Cardiac septum (tissue), 1 donor: Measurements from ENCODE around the gene MCOLN1. TPM values are rescaled to one million over a fixed set of nuclear protein-coding genes. Genes with fewer than 3 reads are reported as not detected.
"Not testable (repeated sequence)": the region's sequence is repeated elsewhere in the genome, so short reads cannot be mapped to it uniquely, and the experiment has no call there.

Experiments used
- DNase-seq: peaks from one replicate; pipeline ENCODE4 v3.0.0-alpha.2; 2020; ENCODE audit warnings: low spot score
- intact Hi-C: fragments of 100-400 bp; cut with DNase I; formaldehyde crosslinking; loops from one replicate; pipeline ENCODE4 v1.14.0; 2022
- total RNA-seq: library from RNA; stranded (reverse); fragmentation: NEBNext Ultra II Directional; extraction: Animal tissue kit (Norgen Biotek cat#: 25700); gene quantifications from one replicate; pipeline ENCODE4 v1.2.1, GENCODE V29; 2021
- donor health status: DM: no; HTN: no; CAD: no.

MCOLN1 gene
- total RNA-seq, 1 donor from 2014 or later: 16.0 TPM

GRCh38 chr19:7535047-7535997, 12.9 kb downstream of the MCOLN1 start, which contains the start of gene PNPLA6:
TSS of gene PNPLA6 (plus strand) at chr19:7535717. CDS start at chr19:7535789, 72 bp downstream.
- intact Hi-C loops: loop anchor here (1.0 to 2.0 kb wide), 2 partner anchors 16 to 19 kb away; partner anchors contain the start of gene ZNF358

DNA sequence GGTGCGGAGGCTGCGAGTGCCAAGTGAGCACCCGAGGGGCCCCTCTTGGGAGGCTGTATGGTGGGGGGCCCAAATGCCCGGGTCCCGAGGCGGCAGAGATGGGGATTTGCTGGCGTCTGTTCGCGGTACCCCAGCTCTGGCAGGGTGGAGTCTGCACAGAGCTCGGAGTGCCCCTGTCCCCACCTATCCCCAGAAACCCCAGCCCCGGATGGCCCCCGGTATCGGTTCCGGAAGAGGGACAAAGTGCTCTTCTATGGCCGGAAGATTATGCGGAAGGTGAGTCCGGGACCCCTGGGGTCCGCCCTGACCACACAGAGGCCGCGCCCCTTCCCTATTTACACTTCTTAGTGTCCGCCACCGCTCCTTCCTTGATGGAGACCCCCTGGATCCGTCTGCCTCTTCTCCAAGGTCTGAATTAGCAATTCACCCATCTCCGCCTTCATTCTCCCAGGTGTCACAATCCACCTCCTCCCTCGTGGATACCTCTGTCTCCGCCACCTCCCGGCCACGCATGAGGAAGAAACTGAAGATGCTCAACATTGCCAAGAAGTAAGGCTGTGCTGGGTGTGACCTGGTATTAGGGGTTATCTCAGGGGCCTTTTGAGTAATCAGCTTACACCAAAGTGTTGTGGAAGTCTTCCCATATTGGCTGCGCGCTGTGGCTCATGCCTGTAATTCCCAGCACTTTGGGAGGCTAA, 13.7 kb downstream of the MCOLN1 start:
- intact Hi-C loops: loop anchor here (1.0 to 2.0 kb wide), 2 partner anchors 15 to 19 kb away; partner anchors contain the start of gene ZNF358
- no peak for DNase-seq

More at GRCh38 chr19:7535047-7535997, 12.9 kb downstream of the MCOLN1 start, which contains the start of gene PNPLA6:
- peak; percentile 98 for DNase-seq

- DNase-seq, intact Hi-C loops: not testable (repeated sequence)
Observed at GRCh38 chr19:7538990-7539389, 16.6 kb downstream of the MCOLN1 start.

DNA sequence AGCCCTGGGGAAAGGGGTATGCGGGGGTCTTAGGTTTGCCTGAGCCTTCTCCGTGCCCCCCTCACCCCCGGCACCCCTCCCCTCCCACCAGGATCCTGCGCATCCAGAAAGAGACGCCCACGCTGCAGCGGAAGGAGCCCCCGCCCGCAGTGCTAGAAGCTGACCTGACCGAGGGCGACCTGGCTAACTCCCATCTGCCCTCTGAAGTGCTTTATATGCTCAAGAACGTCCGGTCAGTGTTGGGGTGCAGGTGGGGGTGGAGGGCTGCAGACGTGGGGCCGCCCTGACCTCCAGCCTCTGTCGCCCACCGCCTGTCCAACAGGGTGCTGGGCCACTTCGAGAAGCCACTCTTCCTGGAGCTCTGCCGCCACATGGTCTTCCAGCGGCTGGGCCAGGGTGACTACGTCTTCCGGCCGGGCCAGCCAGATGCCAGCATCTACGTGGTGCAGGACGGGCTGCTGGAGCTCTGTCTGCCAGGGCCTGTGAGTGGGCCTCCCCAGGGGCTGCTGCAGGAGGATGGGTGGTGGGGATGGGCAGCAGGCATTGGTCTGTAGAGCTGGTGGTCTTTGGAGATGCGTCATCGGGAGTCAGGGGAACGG, 17.5 kb downstream of the MCOLN1 start:
- intact Hi-C loops: no loop called here
- DNase-seq: no peak

DNA sequence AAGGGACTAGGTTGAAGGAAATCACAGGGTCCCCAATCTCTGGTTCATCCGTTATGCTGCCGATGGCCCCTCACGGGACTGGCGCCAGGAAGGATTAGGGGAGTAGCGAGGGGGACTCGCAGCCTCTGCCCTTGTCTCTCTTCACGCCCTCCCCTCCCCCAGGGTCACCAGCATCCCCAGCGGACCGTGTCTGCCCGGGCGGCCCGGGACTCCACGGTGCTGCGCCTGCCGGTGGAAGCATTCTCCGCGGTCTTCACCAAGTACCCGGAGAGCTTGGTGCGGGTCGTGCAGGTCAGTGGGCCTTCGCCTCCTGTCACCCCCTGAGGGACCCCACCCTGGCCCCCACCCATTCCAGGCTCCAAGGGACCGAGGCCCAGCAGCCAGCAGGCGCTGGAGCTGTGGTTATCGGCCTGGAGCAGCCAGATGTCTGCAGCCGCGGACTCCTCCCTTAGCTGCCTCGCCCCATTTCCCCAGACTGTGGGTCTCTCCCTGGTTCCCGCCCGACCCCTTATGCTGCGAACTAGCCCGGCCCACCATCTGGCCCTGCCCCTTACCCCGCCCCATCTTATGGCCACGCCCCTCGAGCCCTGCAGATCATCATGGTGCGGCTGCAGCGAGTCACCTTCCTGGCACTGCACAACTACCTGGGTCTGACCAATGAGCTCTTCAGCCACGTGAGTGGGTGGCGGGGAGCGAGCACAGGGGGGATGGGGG, 18.5 kb downstream of the MCOLN1 start:
- intact Hi-C loops: no loop called here
- DNase-seq: no peak

DNA sequence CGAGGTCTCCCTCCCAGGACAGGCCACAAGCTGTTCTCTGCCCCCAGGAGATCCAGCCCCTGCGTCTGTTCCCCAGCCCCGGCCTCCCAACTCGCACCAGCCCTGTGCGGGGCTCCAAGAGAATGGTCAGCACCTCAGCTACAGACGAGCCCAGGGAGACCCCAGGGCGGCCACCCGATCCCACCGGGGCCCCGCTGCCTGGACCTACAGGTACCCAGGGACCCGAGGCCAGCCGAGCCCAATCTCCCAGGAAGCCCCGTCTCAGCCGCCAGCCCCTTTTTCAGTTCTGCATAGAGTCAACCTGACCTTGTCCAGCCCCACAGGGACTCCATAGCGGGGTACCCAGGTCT, 19.0 kb downstream of the MCOLN1 start:
- intact Hi-C loops: no loop called here
- no peak for DNase-seq

DNA sequence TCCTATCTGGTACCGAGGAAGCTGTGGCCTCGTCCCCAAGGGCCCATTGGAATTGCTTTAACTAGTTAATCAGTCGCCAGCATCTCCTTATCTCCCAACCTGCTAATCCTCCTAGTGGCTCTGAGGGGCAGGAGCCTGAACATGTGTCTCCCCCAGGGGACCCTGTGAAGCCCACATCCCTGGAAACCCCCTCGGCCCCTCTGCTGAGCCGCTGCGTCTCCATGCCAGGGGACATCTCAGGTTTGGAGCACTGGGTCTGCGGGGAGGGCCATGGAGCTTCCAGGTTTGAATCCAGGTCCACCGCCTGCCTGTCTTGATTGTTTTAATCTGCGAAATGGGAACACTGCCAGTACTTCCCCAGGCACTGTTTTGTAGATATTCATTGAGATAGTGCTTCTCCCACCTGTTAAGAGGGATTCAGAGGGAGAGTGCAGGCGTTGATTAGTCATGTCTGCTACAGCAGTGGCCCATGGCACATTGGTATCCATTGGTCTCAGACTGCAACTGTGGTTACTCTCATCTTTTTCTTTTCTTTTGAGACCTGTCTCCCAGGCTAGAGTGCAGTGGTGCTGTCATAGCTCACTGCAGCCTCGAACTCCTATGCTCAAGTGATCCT, 19.5 kb downstream of the MCOLN1 start:
- intact Hi-C loops: no loop called here
- DNase-seq: no peak

DNA sequence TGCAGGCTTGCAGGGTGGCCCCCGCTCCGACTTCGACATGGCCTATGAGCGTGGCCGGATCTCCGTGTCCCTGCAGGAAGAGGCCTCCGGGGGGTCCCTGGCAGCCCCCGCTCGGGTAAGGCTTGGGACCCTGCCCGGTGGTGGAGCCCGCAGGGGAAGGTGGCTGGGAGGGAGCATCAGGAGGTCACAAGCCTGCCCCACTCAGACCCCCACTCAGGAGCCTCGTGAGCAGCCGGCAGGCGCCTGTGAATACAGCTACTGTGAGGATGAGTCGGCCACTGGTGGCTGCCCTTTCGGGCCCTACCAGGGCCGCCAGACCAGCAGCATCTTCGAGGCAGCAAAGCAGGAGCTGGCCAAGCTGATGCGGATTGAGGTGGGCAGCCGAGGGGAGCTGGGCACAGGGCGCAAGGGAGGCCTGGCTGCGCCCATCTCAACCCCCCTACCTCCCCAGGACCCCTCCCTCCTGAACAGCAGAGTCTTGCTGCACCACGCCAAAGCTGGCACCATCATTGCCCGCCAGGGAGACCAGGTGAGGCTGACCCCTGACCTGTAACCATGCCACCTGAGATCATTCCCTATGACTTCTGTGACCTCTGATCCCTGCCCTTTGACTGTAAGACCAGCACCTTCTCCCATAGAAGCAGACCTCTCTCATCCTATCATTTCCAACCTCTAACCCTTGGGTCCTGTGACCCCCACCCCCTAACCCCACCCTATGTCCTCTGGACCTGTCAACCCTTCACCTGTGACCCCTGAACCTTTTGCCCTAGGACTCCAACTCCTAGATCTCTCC, 20.3 kb downstream of the MCOLN1 start:
- intact Hi-C loops: no loop called here
- DNase-seq: no peak

GRCh38 chr19:7544626-7545025, 22.2 kb downstream of the MCOLN1 start:
- DNase-seq: no peak

DNA sequence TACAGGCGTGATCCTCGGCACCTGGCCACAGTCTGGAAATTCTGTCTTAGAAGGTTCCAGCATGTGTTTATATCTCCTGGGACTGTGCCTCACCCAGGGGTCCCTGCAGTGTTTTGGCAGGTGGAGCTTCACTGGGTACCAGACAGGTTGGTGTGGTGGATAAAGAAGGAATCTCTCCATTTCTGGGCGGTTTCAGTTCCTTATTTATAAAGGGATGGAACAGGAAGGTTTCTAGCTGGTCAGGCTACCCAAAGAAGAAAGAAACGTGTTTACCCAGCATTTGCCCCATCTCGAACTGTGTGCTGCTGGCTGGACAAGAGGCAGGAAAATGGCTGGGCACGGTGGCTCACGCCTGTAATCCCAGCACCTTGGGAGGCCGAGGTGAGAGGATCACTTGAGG, 22.9 kb downstream of the MCOLN1 start:
- intact Hi-C loops: no loop called here
- no peak for DNase-seq

More at GRCh38 chr19:7544626-7545025, 22.2 kb downstream of the MCOLN1 start:
- intact Hi-C loops: no loop called here

DNA sequence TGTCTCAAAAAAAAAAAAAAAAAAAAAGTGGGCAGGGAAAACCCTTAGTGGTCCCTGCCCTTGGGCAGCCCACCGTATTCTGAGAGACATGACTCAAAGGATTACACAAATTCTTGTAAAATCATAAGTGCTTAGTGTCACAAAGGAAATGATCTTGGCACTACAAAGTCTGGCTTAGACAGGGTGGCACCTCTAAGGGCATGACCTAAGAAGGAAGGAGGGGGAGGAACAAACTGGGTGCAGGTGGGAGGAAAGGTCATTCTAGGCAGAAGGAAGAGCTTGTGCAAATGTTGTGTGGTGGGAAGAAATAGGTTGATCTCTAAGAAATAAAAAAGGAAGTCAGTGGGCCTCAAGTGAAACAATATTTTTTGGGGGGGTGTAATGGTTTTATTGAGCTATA, 23.5 kb downstream of the MCOLN1 start:
- intact Hi-C loops: no loop called here

DNA sequence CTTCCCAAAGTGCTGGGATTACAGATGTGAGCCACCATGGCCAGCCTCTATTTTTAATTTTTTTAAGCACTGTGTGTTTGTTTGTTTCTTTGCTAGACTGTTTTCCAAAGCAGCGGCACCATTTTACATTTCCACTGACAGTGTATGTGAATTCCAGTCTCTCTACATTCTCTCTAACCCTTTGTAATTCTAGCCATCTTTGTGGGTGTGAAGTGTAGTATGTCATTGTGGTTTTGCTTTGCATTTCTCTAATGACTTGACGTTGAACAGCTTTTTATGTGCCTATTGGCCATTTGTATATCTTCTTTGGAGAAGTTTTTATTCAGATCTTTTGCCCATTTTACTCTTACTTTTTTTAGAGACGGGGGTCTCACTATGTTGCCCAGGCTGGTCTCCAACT, 24.7 kb downstream of the MCOLN1 start:
- intact Hi-C loops: no loop called here
- DNase-seq: no peak

More for the DNA sequence above, 23.5 kb downstream of the MCOLN1 start:
- no peak for DNase-seq

DNA sequence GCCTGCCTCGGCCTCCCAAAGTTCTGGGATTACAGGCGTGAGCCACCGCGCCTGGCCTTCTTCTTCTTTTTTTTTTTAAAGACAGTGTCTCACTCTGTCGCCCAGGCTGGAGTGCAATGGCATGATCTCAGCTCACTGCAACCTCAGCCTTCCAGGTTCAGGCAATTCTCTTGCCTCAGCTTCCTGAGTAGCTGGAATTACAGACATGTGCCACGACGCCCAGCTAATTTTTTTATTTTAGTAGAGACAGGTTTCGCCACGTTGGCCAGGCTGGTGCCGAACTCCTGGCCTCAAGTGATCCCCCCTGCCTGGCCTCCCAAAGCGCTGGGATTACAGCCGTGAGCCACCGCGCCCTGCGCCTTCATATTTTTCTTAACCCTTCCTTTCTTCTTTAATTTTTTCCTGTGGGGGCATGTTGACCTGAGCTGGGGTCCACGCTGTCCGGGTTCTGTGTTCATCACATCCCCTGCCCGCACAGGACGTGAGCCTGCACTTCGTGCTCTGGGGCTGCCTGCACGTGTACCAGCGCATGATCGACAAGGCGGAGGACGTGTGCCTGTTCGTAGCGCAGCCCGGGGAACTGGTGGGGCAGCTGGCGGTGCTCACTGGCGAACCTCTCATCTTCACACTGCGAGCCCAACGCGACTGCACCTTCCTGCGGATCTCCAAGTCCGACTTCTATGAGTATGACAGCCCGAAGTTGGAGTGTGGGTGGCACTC, 27.2 kb downstream of the MCOLN1 start:
- no peak for DNase-seq
- intact Hi-C loops: no loop called here

DNA sequence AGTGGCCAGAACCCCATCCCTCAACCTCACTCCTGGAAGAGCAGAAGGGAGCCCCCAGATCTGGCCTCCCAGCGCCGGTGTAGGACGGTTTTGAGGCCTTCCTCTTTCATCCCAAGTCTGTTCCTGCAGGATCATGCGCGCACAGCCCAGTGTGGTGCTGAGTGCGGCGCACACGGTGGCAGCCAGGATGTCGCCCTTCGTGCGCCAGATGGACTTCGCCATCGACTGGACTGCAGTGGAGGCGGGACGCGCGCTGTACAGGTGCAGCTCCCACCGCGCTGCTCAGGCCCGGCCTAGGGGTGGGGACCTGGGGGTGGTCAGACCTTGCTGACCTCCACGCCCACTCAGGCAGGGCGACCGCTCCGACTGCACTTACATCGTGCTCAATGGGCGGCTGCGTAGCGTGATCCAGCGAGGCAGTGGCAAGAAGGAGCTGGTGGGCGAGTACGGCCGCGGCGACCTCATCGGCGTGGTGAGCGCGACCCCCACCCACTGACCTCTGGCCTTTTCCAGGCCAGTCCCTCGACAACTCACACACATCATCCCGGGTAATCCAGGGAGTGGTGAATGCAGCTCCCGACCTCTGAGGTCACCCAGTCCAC, 27.8 kb downstream of the MCOLN1 start:
- intact Hi-C loops: no loop called here
- DNase-seq: no peak

DNA sequence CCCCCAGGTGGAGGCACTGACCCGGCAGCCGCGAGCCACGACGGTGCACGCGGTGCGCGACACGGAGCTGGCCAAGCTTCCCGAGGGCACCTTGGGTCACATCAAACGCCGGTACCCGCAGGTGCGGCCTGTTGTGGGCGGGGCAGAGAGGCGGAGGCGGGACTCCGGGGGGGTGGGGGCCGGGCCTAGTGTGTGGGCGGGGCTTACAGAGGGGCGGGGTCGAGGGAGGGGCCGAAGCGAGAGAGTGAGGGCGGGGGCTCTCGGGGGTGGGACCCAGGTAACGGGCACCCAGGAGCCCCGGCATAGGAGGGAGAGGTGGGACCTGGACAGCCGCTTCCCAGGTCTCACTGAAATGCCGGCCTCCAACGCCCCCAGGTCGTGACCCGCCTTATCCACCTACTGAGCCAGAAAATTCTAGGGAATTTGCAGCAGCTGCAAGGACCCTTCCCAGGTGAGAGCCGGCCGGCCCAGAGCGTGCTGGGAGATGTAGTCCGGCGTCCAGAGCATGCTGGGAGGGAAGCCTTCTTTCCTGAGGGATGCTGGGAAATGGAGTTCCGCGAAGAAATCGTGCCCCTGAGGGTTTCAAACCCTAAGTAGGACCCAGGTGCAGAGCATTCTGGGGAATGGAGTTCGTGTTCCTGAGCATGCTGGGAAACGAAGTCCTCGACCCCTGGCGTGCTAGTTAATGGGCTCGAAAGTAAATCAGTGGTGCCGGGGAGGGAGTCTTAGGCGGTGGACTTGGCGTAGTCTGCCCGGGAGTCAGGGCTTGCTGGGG, 28.8 kb downstream of the MCOLN1 start:
- intact Hi-C loops: loop anchor here (1.0 kb wide), 1 partner anchor 16 kb away; the partner anchor contains the start of gene PNPLA6
- no peak for DNase-seq

GRCh38 chr19:7552781-7553180, 30.4 kb downstream of the MCOLN1 start:
- intact Hi-C loops: no loop called here
- no peak for DNase-seq
